HepG2 (cell line): ENCODE results near the gene SPDYE4. TPM values are rescaled to one million over a fixed set of nuclear protein-coding genes. Genes with fewer than 3 reads are reported as not detected.
A peak's percentile ranks its signal among the peaks of the same experiment; 100 is the strongest.

Source experiments
- AFF4 ChIP-seq: sonication (generic); formaldehyde crosslinking; IDR thresholded peaks from 2 replicates; pipeline ENCODE4 v1.4.0; 2020; ENCODE audit warnings: missing genetic modification reagents
- CBX5 ChIP-seq: sonication (generic); formaldehyde crosslinking; IDR thresholded peaks from 2 replicates; pipeline ENCODE4 v1.4.0; 2020; ENCODE audit warnings: missing genetic modification reagents, borderline replicate concordance
- CREM ChIP-seq, 2 experiments: sonication (generic) in 1 of 2; formaldehyde crosslinking in 1 of 2; IDR thresholded peaks; 2 replicates each; pipeline versions ENCODE4 v1.4.0 to v1.6.1; 2016 to 2020; ENCODE audit warnings: antibody characterized with exemption in 1 of 2, mild to moderate bottlenecking in 1 of 2, missing genetic modification reagents in 1 of 2
- DMTF1 ChIP-seq: sonication (generic); formaldehyde crosslinking; IDR thresholded peaks from 2 replicates; pipeline ENCODE4 v1.4.0; 2020; ENCODE audit warnings: mild to moderate bottlenecking, missing genetic modification reagents
- IKZF5 ChIP-seq: IDR thresholded peaks from 2 replicates; pipeline ENCODE4 v1.6.1; 2018; ENCODE audit warnings: missing genetic modification reagents, mild to moderate bottlenecking, missing compliant biosample characterization
- KLF6 ChIP-seq: IDR thresholded peaks from 2 replicates; pipeline ENCODE4 v1.8.0; 2016; ENCODE audit warnings: missing biosample characterization, missing genetic modification reagents
- MAFG ChIP-seq: sonication (generic); formaldehyde crosslinking; IDR thresholded peaks from 2 replicates; pipeline ENCODE4 v1.5.1; 2020; ENCODE audit warnings: mild to moderate bottlenecking, missing genetic modification reagents
- MXD1 ChIP-seq: sonication (generic); formaldehyde crosslinking; IDR thresholded peaks from 2 replicates; pipeline ENCODE4 v1.4.0; 2020; ENCODE audit warnings: mild to moderate bottlenecking, missing genetic modification reagents
- RELA ChIP-seq: sonication (generic); formaldehyde crosslinking; IDR thresholded peaks from 2 replicates; pipeline ENCODE4 v1.4.0; 2020; ENCODE audit warnings: missing genetic modification reagents
- SOX13 ChIP-seq, 3 experiments: fragments of 450-650 bp in 1 of 3; sonication (generic) in 1 of 3; formaldehyde crosslinking in 1 of 3; IDR thresholded peaks in 2 of 3; conservative IDR thresholded peaks in 1 of 3; 2 replicates each; pipeline versions ENCODE4 v1.5.0 to v1.6.1; 2016 to 2020; ENCODE audit warnings: antibody characterized with exemption in 1 of 3, mild to moderate bottlenecking in 1 of 3, missing compliant biosample characterization in 1 of 3, missing genetic modification reagents in 1 of 3, moderate library complexity in 1 of 3
- SOX6 ChIP-seq, 2 experiments: fragments of 450-650 bp in 1 of 2; sonication (generic) in 1 of 2; formaldehyde crosslinking in 1 of 2; IDR thresholded peaks; 2 replicates each; pipeline versions ENCODE4 v1.4.0 to v1.6.1; 2017 to 2020; ENCODE audit warnings: antibody characterized with exemption in 1 of 2, mild to moderate bottlenecking in 1 of 2, missing genetic modification reagents in 1 of 2
- ZBTB3 ChIP-seq: sonication (generic); formaldehyde crosslinking; IDR thresholded peaks from 2 replicates; pipeline ENCODE4 v1.4.0; 2020; ENCODE audit warnings: low read depth, mild to moderate bottlenecking, moderate library complexity, missing genetic modification reagents, borderline replicate concordance
- ZNF138 ChIP-seq: sonication (generic); formaldehyde crosslinking; IDR thresholded peaks from 2 replicates; pipeline ENCODE4 v1.5.0; 2020; ENCODE audit warnings: mild to moderate bottlenecking, low read depth, missing genetic modification reagents
- ZNF230 ChIP-seq: sonication (generic); formaldehyde crosslinking; IDR thresholded peaks from 2 replicates; pipeline ENCODE4 v1.4.0; 2020; ENCODE audit warnings: mild to moderate bottlenecking, missing genetic modification reagents
- ZNF256 ChIP-seq: sonication (generic); formaldehyde crosslinking; conservative IDR thresholded peaks from 2 replicates; pipeline ENCODE4 v1.4.0; 2020; ENCODE audit warnings: missing genetic modification reagents
- ZNF564 ChIP-seq: sonication (generic); formaldehyde crosslinking; IDR thresholded peaks from 2 replicates; pipeline ENCODE4 v1.8.1; 2023; ENCODE audit warnings: mild to moderate bottlenecking, missing genetic modification reagents
- ZNF703 ChIP-seq: sonication (generic); formaldehyde crosslinking; IDR thresholded peaks from 2 replicates; pipeline ENCODE4 v1.5.1; 2020; ENCODE audit warnings: missing genetic modification reagents, mild to moderate bottlenecking, moderate library complexity, borderline replicate concordance
- ZNF788 ChIP-seq: sonication (generic); formaldehyde crosslinking; IDR thresholded peaks from 2 replicates; pipeline ENCODE4 v1.5.0; 2020; ENCODE audit warnings: mild to moderate bottlenecking, missing genetic modification reagents, borderline replicate concordance
- ZNF878 ChIP-seq: sonication (generic); formaldehyde crosslinking; IDR thresholded peaks from 2 replicates; pipeline ENCODE4 v1.8.1; 2023; ENCODE audit warnings: mild to moderate bottlenecking, missing genetic modification reagents, moderate library complexity
- ZSCAN25 ChIP-seq: sonication (generic); formaldehyde crosslinking; IDR thresholded peaks from 2 replicates; pipeline ENCODE4 v1.8.0; 2022; ENCODE audit warnings: mild to moderate bottlenecking, missing genetic modification reagents
- polyA plus RNA-seq, 8 experiments: library from polyadenylated mRNA; depleted of rRNA in 3 of 8; stranded (reverse) in 7 of 8; unstranded in 1 of 8; fragments of >200 nt; fragmentation: Illumina TruSeq in 4 of 8; extraction: Trizol in 4 of 8; gene quantifications; 2 replicates each; pipeline versions ENCODE4 v1.2.1 to v1.2.3, GENCODE V29; 2011 to 2016; ENCODE audit warnings: low read depth in 4 of 8, missing spikeins in 1 of 8, mixed read lengths in 1 of 8; ENCODE audit not compliant: insufficient read depth in 1 of 8
- total RNA-seq, 5 experiments: library from RNA; depleted of rRNA; stranded (reverse); fragments of >200 nt; fragmentation: Illumina TruSeq; extraction: Trizol; gene quantifications; 2 replicates each; pipeline ENCODE4 v1.2.3, GENCODE V29; 2016; ENCODE audit warnings: low read depth in 1 of 5

The SPDYE4 gene
- total and polyA plus RNA-seq, 2 of the 13 experiments (the other 11 are each of a cell fraction or from before 2014, with no cell fraction given): not detected

GRCh38 chr17:8745586-8746500 lies 12.5 kb downstream of the SPDYE4 start (continued):
- TF ChIP-seq AFF4 (CRISPR knock-in tag) (no peak), ZNF138 (CRISPR knock-in tag) (no peak), SOX6 (IDR thresholded peaks at IDR 0.05) (no peak), SOX6 (CRISPR knock-in tag; IDR thresholded peaks at IDR 0.05) (peak; percentile 58), RELA (CRISPR knock-in tag) (no peak), MAFG (no peak), DMTF1 (CRISPR knock-in tag) (no peak), ZNF703 (CRISPR knock-in tag) (no peak), KLF6 (CRISPR knock-in tag) (peak; percentile 46; the same call in 1 of the 2 replicates), ZNF878 (CRISPR knock-in tag) (no peak), IKZF5 (CRISPR knock-in tag) (no peak), ZBTB3 (no peak), ZSCAN25 (CRISPR knock-in tag) (peak; percentile 94), CREM (IDR thresholded peaks at IDR 0.05) (no peak), CREM (CRISPR knock-in tag; IDR thresholded peaks at IDR 0.05) (no peak), ZNF564 (CRISPR knock-in tag) (no peak), ZNF788 (CRISPR knock-in tag) (no peak), SOX13 (IDR thresholded peaks at IDR 0.05) (no peak), SOX13 (CRISPR knock-in tag; conservative IDR thresholded peaks at IDR 0.05 in 1 of 2, IDR thresholded peaks at IDR 0.05 in 1 of 2) (no peak), ZNF230 (0 out of 2 replicates have a peak, but pooled peaks have one; percentile 43), ZNF256 (CRISPR knock-in tag) (no peak), CBX5 (CRISPR knock-in tag) (no peak), MXD1 (CRISPR knock-in tag) (no peak)
